Caki2 (cell line): Measurements from ENCODE around the gene COG3. TPM values are rescaled to one million over a fixed set of nuclear protein-coding genes. Genes with fewer than 3 reads are reported as not detected.
A peak's percentile ranks its signal among the peaks of the same experiment; 100 is the strongest.

Source experiments
- DNase-seq: peaks from one replicate; pipeline ENCODE4 v3.0.0-alpha.2; 2015; ENCODE audit warnings: low read depth
- in situ Hi-C: cut with HindIII; loops from 2 replicates; pipeline ENCODE4 v1.10.0; 2016; ENCODE audit warnings: low sequenced_read_pairs, low pct_unique_long_range_greater_than_20kb, mixed read lengths
- total RNA-seq: library from RNA; depleted of rRNA; stranded (reverse); fragments of >200 nt; shearing (Covaris generic); gene quantifications from 2 replicates; pipeline ENCODE4 v1.2.3, GENCODE V29; 2014; ENCODE audit warnings: low replicate concordance

The COG3 gene
- total RNA-seq, 1 experiment from 2014 or later = 11.1 TPM

GRCh38 chr13:45529758-45530157 is 65.0 kb downstream of the COG3 start:
- no peak for DNase-seq
- in situ Hi-C loops = no loop called here

- DNase-seq = no peak
- in situ Hi-C loops = no loop called here
Measured at GRCh38 chr13:45534604-45535003, 69.9 kb downstream of the COG3 start.

GRCh38 chr13:45536224-45536623 is 71.5 kb downstream of the COG3 start:
- no peak for DNase-seq
- in situ Hi-C loops = no loop called here

- no peak for DNase-seq
- in situ Hi-C loops = no loop called here
Measured at GRCh38 chr13:45537516-45537915, 72.8 kb downstream of the COG3 start.

DNA sequence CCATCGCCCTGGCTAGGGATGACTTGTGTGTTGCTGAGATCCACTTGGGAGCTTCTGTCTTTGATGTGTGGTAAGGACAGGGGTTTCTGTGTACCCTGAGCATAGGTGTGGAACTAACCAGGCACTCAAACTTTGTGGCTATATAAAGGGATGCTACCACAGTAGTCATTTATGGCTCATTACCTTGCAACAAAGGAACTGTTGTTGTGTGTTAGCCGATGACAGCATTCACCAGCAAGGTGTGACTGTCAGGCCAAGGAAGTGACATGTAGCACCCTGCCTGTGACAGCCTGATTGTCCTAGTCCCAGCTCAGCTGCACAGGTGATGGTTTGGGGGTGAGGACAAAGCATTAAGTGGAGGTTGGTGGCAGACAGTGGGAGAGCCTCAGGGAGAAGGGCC is 73.6 kb downstream of the COG3 start:
- in situ Hi-C loops = no loop called here
- DNase-seq = peak; percentile 30

DNA sequence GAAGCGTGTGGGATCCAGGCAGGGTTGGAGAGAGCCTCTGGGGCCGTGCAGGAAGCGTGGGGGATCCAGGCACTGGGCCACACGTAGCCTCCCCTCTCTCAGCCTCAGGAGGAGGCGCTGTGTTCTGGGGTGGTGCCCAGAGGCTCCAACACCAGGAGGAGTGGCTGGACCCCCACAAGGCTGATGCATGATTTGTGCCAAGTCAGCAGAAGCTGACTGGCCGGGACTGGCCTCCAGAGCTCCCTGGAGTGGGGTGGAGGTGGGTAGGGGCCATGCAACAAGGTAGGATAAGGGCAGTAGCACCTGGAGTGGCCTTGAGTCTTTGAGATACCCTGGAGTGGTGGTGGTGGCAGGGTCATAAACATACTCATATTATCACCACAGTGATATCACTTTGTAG is 75.5 kb downstream of the COG3 start:
- in situ Hi-C loops = no loop called here
- DNase-seq = no peak

DNA sequence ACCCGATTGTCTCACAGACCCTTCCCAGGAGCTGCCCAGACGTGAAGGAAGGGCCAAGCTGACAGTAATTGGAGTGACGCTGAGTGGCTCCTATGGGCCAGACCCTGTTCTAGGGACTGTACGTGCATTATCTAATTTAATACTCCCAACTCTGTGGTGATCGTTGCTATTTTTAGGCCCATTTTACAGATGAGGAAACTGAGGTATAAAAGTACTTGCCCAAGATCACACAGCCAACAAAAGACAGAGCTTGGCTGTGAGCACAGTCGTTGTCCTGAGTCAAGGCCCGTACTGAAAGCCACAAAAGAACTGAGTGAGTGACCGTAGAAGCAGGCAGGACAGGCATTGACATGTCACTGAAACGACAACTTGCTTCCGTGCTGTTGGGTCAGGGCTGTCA is 76.1 kb downstream of the COG3 start:
- no peak for DNase-seq

DNA sequence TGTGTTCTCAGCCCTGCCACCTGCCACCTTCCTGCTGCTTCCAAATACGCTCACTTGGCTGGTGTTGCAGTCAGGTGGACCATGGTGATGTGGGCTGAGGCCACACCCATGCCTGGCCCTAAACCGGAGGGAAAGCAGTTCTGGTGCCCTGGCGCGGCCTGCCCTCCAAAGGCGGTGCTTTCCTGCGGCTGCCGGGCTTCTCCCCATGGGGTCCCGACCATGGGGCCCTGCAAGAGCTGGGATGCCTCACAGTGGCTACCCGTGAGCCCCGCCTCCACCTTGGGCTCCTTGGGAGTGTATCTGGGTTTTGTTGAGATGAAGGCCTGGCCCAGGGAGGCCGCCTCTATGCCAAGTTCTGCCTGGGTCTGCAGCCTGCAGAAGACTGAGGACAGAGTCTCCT is 77.1 kb downstream of the COG3 start:
- DNase-seq = no peak
- in situ Hi-C loops = no loop called here

More for the DNA sequence above, 76.1 kb downstream of the COG3 start:
- in situ Hi-C loops = no loop called here

DNA sequence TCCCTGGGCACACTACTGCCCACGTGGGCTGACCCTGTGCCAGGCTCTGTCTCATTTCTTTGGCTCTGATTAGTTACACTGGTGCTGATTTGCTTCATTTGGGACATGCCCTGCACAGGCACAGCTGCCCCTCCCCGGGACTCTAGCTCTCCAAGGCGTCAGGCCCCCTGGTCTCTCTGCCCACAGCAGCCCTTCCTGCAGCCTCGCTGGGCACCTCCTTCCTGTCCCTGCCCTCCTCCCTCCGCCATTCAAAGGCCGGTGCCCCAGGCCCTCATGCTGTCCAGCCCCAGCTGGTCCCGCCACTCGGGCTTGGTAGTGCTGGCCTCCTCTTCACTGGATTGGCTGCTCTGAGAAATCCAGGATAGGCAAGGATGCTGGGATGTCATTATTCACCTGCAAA is 77.7 kb downstream of the COG3 start:
- no peak for DNase-seq
- in situ Hi-C loops = no loop called here

- no peak for DNase-seq
- in situ Hi-C loops = no loop called here
Measured at GRCh38 chr13:45542878-45543277, 78.1 kb downstream of the COG3 start.

- in situ Hi-C loops = no loop called here
Measured at GRCh38 chr13:45544520-45544919, 79.8 kb downstream of the COG3 start.

DNA sequence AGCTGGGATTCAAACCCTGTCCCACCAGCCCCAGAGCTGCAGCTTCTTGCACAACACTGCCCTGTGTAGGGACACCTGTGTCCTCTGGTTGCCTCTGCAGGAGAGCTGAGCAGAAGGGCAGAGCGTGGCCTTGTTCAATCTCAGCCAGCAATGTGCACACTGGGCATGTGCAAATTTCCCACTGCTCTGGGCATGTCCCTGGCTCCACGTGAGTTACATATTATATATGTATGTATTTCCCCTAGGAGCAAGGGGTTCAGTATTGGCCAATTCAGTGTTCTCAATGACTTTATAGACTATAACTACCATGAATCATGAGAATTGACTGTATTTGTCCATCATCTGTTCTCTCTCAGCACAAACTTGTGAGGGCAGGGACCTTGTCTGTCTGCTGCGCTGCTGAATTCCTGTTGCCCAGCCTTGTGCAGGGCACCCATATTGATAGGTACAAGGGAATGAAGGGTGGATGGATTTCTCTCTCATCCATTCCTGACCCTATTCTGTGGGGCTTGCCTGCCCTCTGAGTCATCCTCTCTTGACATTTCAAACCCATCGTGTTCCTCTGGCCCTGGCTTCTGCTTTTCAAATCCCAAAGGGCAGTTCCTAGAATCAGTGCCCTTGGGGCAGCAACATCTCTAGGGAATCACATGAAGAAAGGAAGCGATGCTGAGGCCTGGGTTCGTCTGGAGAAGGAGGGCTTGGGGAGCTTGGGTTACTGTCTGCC is 81.1 kb downstream of the COG3 start:
- no peak for DNase-seq
- in situ Hi-C loops = no loop called here

More at GRCh38 chr13:45544520-45544919, 79.8 kb downstream of the COG3 start:
- no peak for DNase-seq

- in situ Hi-C loops = no loop called here
Measured at GRCh38 chr13:45546410-45546765, 81.6 kb downstream of the COG3 start.

DNA sequence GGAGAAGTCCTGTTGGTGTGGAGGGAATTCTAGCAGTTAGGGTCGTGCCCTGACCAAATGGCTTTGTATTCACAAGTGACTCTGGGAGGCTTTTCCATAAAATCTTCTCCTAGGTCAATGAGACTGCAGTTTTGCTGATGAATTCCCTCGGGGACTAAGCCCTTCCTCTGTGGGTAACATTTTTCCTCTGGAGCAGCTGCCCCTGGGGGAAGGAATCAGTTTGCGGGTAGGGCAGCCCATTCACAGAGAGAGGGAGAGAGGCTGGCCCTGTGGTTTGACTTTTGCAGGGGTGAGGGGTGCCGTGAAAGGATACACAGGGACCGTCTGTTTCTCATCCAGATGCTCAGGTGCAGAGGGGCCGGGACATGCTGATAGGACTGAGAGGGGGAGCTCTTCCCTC is 83.5 kb downstream of the COG3 start:
- DNase-seq = no peak

More at GRCh38 chr13:45546410-45546765, 81.6 kb downstream of the COG3 start:
- DNase-seq = no peak

GRCh38 chr13:45554604-45555109 is 89.9 kb downstream of the COG3 start:
- in situ Hi-C loops = no loop called here
- DNase-seq = no peak

More for the DNA sequence above, 83.5 kb downstream of the COG3 start:
- in situ Hi-C loops = no loop called here

- peak; percentile 30 for DNase-seq
- in situ Hi-C loops = no loop called here
Measured at GRCh38 chr13:45564133-45564776, 99.5 kb downstream of the COG3 start.

GRCh38 chr13:45565331-45565730 is 100.6 kb downstream of the COG3 start:
- in situ Hi-C loops = no loop called here
- no peak for DNase-seq

DNA sequence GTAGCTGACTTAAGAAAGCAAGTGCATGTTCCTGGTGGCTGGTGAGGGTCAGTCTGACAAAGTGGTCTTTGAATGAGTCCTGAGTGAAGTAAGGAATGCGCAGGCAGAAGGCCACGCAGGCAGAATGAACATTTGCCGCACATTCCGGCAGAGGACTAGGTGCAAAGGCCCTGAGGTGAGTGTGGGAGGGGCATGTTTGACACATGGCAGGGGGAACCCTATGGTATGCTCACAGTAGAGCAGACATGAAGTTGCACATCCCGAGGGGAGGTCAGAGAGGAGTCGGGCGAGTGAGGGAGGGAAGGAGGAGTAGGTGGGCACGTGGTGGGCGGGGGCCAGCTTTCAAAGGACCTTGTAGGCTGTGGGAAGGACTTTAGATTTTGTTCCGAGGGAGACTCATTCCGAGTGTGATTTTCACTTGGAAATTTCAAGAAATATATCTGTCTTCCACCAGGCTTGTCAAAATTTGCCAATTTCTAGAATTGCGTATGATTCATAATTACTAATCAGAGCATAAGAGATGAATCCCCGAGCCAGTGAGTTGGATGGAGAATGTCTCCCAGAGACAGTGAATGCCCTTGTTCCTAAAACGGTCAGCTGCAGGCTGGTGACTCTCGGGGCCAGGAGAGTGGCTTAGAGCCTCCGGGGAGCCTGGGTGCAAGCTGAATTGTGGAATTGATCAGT is 110.5 kb downstream of the COG3 start:
- in situ Hi-C loops = no loop called here
- no peak for DNase-seq

DNA sequence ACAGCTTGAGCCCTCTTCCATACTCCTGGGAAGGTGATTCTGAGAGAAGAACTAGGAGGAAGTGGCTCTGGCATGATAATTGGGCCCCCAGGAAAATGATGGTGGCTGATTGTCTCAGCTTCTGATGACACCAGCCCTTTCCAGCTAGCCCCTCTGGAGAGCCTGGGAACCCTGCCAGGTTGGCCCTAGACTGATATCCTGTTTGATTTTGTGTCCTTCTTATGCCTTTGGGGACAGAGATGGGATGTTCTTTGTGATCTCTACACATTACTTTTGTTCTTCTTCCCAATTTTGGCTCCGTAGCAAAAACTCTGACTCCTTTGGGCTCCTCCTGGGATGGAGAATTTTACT is 111.1 kb downstream of the COG3 start:
- in situ Hi-C loops = no loop called here
- DNase-seq = no peak
